HG02870 (cell line): ENCODE results near the gene SLC16A8.
"Not testable (repeated sequence)": the region's sequence is repeated elsewhere in the genome, so short reads cannot be mapped to it uniquely, and the experiment has no call there.

Experiments
- ATAC-seq: cut with Tn5 transposase; IDR thresholded peaks from one replicate; pipeline ENCODE4 v1.9.1; 2021; ENCODE audit warnings: mild to moderate bottlenecking, moderate library complexity; ENCODE audit not compliant: unreplicated experiment

SLC16A8 gene

GRCh38 chr22:38049812-38050619 is 34.0 kb downstream of the SLC16A8 start:
- ATAC-seq: no peak

- ATAC-seq: no peak
Observed at GRCh38 chr22:38046070-38046748, 37.8 kb downstream of the SLC16A8 start.

- no peak for ATAC-seq
Observed at GRCh38 chr22:38043151-38044039, 40.6 kb downstream of the SLC16A8 start.

GRCh38 chr22:38042488-38042790 is 41.5 kb downstream of the SLC16A8 start:
- ATAC-seq: no peak

- no peak for ATAC-seq
Observed at GRCh38 chr22:38041760-38042487, 42.1 kb downstream of the SLC16A8 start.

GRCh38 chr22:38040953-38041759 is 42.8 kb downstream of the SLC16A8 start:
- ATAC-seq: no peak

- no peak for ATAC-seq
Observed at GRCh38 chr22:38038890-38039812, 44.8 kb downstream of the SLC16A8 start.

- no peak for ATAC-seq
Observed at GRCh38 chr22:38038426-38038825, 45.6 kb downstream of the SLC16A8 start.

- not testable (repeated sequence) for ATAC-seq
Observed at GRCh38 chr22:38037367-38038150, 46.4 kb downstream of the SLC16A8 start.

GRCh38 chr22:38036392-38037062 is 47.5 kb downstream of the SLC16A8 start:
- ATAC-seq: no peak

GRCh38 chr22:38035530-38035885 is 48.5 kb downstream of the SLC16A8 start:
- no peak for ATAC-seq

- ATAC-seq: no peak
Observed at GRCh38 chr22:38034884-38035529, 49.0 kb downstream of the SLC16A8 start.

GRCh38 chr22:38034278-38034882 is 49.6 kb downstream of the SLC16A8 start:
- no peak for ATAC-seq

- no peak for ATAC-seq
Observed at GRCh38 chr22:38033522-38034277, 50.3 kb downstream of the SLC16A8 start.

GRCh38 chr22:38032681-38033521 is 51.1 kb downstream of the SLC16A8 start:
- ATAC-seq: no peak
